Hindlimb muscle (tissue), 1 donor: ENCODE measurements around the gene CCNYL1. TPM values are rescaled to one million over a fixed set of nuclear protein-coding genes. Genes with fewer than 3 reads are reported as not detected.
A peak's percentile ranks its signal among the peaks of the same experiment; 100 is the strongest.
"Not testable (repeated sequence)": the region's sequence is repeated elsewhere in the genome, so short reads cannot be mapped to it uniquely, and the experiment has no call there.

Source experiments
- DNase-seq: peaks from one replicate; pipeline ENCODE4 v3.0.0-alpha.2; 2013
- polyA plus RNA-seq: library from polyadenylated mRNA; unstranded; fragments of 120-200 nt; gene quantifications from one replicate; pipeline ENCODE4 v1.2.1, GENCODE V29; 2013; ENCODE audit not compliant: insufficient read length

The CCNYL1 gene
- polyA plus RNA-seq, 1 donor: 10.3 TPM

- DNase-seq: not testable (repeated sequence)
Observed at GRCh38 chr2:207735513-207735859, 24.0 kb downstream of the CCNYL1 start.

- no peak for DNase-seq
Observed at GRCh38 chr2:207743514-207743913, 32.1 kb downstream of the CCNYL1 start.

GRCh38 chr2:207744050-207744449 lies 32.6 kb downstream of the CCNYL1 start:
- no peak for DNase-seq

GRCh38 chr2:207744451-207744850 lies 33.0 kb downstream of the CCNYL1 start:
- DNase-seq: no peak

- peak; percentile 59 for DNase-seq
Observed at GRCh38 chr2:207746131-207746530, 34.7 kb downstream of the CCNYL1 start.

GRCh38 chr2:207747653-207748560 lies 36.5 kb downstream of the CCNYL1 start:
- no peak for DNase-seq

GRCh38 chr2:207748993-207749392 lies 37.6 kb downstream of the CCNYL1 start:
- no peak for DNase-seq

- no peak for DNase-seq
Observed at GRCh38 chr2:207749873-207750272, 38.4 kb downstream of the CCNYL1 start.

- DNase-seq: no peak
Observed at GRCh38 chr2:207750345-207750744, 38.9 kb downstream of the CCNYL1 start.

GRCh38 chr2:207750876-207751275 lies 39.4 kb downstream of the CCNYL1 start:
- no peak for DNase-seq

- not testable (repeated sequence) for DNase-seq
Observed at GRCh38 chr2:207753688-207754087, 42.2 kb downstream of the CCNYL1 start.

GRCh38 chr2:207754498-207755383 lies 43.3 kb downstream of the CCNYL1 start:
- no peak for DNase-seq

- no peak for DNase-seq
Observed at GRCh38 chr2:207758025-207758424, 46.6 kb downstream of the CCNYL1 start.

- no peak for DNase-seq
Observed at GRCh38 chr2:207759890-207760289, 48.5 kb downstream of the CCNYL1 start.

- DNase-seq: no peak
Observed at GRCh38 chr2:207760453-207760852, 49.0 kb downstream of the CCNYL1 start.

- DNase-seq: not testable (repeated sequence)
Observed at GRCh38 chr2:207761426-207761825, 50.0 kb downstream of the CCNYL1 start.

GRCh38 chr2:207762146-207762545 lies 50.7 kb downstream of the CCNYL1 start:
- DNase-seq: no peak

GRCh38 chr2:207763303-207763917 lies 52.0 kb downstream of the CCNYL1 start:
- DNase-seq: no peak

GRCh38 chr2:207764096-207764630 lies 52.7 kb downstream of the CCNYL1 start:
- no peak for DNase-seq

GRCh38 chr2:207765547-207765946 lies 54.1 kb downstream of the CCNYL1 start:
- DNase-seq: no peak

GRCh38 chr2:207766041-207766551 lies 54.7 kb downstream of the CCNYL1 start:
- DNase-seq: no peak

GRCh38 chr2:207766697-207767460 lies 55.4 kb downstream of the CCNYL1 start:
- no peak for DNase-seq
